HG02610 (cell line): ENCODE data around the gene SBNO2.
"Not testable (repeated sequence)": the region's sequence is repeated elsewhere in the genome, so short reads cannot be mapped to it uniquely, and the experiment has no call there.

Source experiments
- ATAC-seq: cut with Tn5 transposase; IDR thresholded peaks from one replicate; pipeline ENCODE4 v1.9.1; 2021; ENCODE audit warnings: mild to moderate bottlenecking, moderate library complexity; ENCODE audit not compliant: unreplicated experiment

SBNO2 gene

DNA sequence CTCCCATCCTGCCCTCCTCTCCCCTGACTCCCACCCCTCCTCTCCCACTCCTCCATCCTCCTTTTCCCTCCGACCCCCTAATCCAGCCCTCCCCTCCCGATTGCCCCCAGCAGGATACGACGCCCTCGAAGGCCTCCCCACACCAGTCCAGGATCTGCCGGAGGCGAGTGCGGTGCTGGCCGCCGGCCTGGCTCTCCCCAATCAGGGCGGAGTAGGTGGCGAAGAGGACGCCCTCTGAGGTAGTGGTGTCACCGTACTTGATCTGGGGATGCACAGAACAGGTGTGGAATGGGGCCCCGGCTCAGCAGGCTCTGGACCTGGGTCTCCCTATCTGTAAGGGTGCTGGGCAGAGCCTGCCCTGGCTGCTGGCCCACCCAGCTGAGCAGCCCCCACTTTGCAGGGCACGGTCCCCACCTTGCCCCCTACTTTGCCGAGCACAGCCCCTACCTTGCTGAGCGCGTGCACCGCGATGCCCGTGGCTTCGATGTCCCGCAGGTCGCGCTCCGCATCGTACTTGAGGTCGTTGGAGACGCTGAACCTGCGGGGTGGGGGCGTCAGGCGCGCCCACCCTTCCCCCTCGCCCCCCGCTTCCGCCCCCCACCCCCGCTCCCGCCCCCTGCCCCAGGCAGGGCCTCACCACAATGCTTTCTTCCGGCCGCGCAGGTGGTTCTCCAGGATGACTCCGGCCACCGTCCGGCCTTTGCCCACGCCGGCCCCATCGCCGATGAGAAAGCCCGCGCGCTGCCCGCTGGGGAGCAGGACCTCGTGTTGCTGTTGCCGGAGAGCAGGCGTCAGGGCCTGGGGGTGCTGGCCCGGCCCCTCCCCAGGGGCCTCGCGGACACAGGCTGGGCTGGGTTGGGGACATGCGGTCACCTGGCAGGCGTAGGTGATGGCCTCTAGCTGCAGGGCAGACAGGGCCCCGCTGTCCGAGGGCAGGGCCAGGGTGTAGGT is 51.8 kb downstream of the SBNO2 start:
- ATAC-seq: no peak

DNA sequence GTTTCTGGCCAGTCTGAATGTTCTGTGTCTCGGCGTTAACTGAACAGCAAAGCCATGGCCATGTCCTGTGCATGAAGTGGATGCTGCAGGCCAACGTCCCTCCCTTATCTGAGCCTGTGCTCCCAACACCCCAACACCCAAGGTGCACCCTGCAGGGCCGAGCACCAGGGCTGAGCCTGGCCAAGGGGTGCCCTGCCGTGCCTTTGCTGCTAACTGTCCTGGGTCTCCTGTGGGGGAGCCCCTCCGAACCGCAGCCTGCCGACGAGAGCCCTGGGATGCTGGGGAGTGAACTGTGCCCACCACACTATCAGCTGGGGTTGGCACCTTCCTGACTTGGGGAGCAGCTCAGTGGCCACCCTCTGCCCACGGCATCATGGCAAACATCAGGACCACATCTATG is 52.7 kb downstream of the SBNO2 start:
- ATAC-seq: no peak

DNA sequence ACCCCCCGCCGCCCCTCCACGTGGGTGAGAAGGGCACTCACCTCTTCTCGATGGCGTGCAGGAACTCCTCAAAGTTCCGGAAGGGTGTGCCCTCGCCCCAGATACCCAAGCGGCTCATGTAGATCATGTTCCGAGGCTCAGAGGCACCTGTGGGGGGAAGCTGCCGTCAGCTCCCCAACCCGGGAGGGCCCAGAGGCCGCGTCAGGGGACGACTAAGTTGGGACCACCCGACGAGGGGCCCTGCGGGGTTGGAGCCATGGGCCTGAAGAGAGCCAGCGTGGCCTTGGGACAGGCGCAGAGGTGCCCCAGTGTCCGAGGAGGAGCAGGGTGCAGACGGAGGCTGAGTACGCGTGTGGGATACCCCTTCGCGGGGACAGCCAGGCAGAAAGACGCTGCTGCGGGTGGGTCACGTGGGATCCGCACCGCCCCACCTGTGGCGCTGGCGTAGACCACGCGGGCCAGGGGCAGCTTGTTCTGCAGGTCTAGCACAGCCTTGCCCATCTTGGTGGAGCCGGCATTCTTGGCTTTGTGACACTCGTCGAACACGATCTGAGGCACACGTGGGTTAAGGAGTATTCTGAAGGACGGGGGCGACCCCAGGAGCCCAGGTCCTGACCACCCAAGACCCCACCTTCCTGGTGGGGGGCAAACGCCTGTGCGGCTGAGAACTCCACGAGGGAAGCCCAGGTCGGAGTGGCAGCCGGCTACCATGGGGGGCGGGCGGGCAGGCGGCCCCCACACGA is 54.4 kb downstream of the SBNO2 start:
- ATAC-seq: no peak

DNA sequence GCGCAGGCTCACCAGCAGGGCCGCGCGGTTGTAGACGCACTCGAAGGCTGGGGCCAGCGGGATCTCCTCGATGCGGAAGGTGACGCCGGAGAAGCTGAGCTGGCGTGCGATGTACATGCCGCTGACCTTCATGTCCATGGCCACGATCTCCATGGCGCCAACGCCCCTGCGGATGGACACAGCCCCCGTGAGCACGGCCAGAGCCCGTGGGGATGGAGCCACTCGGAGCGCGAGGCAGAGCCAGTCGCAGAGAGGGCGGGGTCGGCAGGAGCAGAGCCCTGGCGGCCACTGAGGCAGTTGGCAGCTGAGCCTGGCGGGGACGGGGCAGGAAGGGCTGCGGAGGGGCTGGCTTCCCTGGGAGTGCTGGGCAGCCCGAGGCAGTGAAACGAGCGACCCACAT is 55.1 kb downstream of the SBNO2 start:
- no peak for ATAC-seq

DNA sequence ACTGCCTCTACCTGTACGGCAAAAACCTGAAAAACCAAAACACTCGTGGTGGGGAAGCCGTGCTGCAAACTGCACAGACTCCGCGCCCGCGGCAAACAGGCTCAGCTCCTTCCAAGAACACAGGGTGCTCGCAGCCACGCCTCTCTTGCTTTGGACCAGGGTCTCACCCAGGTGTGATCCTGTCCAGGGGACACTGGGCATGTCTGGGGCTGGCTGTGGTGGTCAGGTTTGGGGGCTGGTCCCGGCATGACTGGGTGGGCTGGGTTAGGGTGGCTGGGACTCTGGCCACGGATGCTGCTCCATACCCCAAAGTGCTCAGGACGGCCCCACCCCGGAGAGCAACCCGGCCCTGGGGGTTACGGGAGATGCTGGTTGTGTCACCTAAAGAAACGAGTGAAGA is 56.4 kb downstream of the SBNO2 start:
- ATAC-seq: no peak

DNA sequence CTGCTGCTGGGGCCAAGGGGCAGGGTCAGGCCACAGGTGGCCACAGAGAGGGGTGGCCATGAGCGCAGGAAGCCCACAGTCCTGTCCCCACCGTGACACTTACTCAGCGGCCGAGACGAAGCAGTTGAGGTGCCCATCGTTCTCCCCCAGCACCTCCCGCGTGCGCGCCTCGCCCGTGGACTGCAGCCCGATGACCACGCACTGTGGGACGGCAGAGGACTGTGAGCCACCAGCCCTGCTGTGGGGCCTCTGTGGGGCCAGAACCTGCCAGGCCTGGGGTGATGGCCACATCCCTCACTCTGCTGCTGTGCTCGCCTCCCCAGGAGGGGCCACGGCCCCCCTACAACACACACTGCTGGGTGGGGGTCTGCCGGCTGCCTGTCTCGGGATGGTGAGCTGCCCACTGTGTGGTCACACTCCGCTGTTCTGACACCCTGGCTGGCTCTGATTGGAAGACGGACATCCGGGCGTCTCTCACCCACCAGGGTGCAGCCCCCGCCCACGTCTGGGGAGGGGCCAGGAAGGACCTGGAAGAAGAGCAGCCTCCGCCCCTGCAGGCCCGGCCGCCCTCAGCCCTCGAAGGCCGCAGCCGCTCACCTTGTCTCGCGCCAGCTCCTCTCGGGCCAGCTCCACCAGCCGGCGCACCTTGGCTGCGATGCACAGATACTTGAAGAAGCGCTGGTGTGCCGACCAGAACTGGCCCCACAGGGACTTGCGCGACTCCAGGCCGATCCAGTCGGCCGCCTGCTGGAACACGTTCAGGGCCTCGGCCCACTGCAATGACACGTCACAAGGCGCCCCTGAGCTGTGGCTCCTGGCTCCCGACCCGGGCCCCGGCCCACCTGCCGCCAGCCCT is 57.1 kb downstream of the SBNO2 start:
- no peak for ATAC-seq

DNA sequence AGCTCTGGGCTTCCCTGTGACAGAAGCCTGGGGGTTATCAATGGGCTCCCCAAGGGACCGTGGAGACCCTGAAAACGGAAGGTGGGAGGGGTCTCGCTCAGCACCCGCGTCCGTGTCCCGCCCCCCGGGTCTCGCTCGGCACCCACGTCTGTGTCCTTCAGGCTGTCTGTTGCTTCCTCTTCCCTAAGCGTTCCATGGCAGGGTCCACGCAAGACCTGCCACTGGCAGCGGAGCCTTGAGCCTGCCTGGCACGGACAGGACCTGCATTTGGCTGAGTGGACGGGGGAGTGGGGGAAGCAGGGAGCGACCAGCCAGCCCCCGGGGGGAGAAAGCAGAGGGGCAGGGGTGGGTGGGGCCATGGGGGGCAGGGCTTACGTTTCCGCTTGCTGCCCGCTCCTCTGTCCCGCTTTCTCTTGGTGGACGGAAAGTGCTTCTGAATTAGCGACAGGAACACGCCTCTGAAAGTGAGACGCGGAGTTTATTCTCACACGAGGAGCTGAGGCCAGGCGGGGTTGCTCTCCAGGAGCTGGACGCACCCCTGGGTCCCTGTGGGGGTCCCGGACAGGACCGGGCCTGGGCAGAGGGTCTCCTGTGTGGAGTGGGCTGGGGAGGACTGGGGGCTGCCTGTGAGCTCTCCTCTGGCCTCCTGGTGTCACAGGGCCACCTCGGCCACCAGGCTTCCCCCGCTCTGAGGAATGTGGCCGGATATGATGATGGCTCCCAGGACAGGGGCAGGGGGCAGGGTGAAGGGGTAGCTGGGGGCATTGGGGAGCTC is 58.2 kb downstream of the SBNO2 start:
- no peak for ATAC-seq

DNA sequence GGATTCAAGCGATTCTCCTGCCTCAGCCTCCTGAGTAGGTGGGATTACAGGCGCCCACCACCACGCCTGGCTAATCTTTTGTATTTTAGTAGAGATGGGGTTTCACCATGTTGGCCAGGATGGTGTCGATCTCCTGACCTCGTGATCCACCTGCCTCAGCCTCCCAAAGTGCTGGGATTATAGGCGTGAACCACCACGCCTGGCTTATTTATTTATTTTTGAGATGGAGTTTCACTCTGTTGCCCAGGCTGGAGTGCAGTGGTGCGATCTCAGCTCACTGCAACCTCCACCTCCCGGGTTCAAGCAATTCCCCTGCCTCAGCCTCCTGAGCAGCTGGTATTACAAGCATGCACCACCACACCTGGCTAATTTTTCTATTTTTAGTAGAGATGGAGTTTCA is 59.3 kb downstream of the SBNO2 start:
- not testable (repeated sequence) for ATAC-seq

DNA sequence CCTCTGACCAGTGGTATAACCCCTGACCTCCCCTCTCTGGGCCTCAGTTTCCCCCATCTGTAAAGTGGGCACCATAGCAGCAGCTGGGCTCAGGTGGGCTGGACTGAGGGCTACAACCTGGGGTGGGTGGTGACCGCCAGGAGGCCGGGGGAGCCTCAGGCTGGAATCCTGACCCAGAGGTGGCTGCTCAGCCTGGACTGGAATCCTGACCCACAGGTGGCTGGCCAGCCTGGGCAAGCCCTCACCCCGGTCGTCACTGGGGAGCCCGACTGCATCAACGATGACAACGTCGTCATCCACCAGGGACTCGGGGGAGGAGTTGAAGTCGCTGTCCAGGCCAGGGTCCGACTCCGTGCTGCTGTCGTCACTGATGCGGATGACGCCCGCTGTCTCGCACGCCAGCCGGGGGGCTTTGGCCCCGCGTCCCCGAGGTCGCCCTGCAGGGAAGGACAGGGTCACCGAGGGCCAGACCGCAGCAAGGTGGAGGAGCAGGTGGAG is 60.0 kb downstream of the SBNO2 start:
- no peak for ATAC-seq

DNA sequence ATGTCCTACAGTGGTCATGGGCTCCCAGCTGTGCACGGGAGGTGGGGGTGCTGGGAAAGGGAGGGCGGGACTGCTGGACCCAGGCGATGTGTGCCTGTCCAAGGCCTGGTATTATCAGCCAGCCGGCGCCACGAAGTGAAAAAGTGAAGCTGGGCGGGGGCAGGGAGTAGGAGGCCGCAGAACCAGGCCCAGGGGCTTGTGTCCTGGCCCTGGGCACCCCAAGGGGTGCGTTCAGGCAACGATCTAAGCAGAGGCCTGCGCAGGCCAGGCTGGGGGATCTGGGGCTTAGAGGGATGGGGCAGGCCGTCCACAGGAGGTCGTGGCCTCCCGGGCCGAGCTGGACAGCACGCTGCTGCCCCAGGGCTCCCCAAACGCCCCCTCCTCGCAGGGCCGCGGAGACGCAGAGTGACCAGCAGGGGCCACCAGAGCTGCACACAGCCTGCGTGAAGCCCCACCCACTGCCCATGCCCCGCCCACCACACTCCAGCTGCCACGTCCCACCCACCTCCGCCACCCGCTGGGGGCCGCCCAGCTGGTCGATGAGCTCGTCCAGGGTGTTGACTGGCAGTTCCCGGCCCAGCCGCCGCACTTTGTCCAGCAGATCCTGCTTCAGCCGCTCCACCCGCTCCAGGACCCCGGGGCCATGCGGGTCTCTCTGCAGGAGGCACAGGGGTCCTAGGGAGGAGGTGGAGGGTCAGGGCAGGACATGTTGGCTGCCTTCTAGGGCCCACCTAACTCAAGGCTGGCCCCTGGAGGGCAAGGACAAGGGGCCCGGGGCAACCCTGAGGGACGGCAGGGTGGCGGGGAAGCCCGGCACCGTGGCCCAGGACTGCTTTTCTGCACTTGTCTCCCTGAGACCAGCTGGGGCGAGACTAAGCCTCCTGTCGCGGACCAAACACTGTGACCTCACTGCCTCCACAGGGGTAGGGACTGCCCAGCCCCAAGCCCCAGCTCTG is 60.8 kb downstream of the SBNO2 start:
- no peak for ATAC-seq

DNA sequence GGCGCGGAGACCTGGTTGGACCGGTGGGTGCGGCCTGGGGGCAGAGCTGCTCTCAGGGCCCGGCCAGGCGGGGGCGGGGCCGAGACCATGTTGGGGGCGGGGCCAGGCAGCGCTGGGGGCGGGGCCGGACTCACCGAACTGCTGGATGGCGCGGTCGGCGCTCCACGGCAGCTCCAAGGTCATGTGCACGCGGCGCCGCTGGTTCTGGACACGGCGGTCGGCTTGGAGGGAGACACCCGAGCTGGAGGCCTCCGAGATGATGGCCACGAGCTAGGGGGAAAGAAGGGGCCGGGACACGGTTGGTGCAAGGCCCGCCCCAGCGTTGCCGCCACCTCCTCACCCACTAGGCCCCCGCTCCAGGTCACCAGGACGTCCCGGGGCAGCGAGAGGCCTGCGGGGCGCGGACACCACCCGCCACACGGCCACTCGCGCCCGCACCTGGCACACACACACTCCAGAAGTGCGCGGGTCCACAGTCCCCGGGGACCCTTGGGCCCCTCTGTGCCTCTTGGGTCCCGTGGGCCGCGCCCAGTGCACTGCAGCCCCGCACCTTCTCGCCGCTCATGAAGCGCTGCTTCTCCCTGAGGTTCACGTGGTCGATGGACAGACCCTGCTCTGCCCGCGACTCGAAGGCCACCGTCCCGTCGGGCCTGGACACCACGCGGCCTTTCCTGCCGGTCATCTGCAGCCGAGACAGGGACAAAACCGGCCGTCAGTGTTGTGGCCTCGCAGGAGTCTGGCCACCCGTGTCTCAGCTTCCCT is 61.6 kb downstream of the SBNO2 start:
- ATAC-seq: no peak

DNA sequence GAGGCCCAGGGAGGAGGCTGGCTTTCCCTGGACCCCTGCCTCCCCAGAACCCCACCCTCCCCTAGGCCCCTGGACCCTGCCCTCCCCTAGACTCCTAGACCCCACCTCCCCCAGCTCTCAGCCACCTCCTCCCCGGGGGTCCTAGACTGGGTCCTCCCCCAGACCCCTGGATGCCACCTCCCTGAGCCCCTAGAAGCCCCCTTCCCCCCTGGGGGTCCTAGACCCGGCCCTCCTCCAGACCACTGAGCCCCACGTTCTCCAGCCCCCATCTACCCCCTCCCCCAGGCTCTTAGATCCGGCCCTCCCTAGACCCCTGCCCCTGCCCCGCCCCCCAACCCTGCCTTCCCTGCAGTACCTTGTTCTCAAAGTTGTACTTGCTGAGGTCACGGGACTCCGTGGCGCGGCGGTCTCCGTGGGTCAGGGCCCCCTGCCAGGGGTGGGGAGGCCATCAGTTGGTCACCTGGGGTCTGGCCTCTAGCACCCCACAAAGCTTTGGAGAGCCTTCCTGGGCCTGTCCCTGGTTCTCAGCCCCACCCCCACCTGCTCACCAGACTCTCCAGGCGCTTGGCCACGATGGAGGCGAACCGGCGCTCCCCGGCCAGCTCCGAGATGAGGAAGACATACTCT is 62.3 kb downstream of the SBNO2 start:
- ATAC-seq: no peak

DNA sequence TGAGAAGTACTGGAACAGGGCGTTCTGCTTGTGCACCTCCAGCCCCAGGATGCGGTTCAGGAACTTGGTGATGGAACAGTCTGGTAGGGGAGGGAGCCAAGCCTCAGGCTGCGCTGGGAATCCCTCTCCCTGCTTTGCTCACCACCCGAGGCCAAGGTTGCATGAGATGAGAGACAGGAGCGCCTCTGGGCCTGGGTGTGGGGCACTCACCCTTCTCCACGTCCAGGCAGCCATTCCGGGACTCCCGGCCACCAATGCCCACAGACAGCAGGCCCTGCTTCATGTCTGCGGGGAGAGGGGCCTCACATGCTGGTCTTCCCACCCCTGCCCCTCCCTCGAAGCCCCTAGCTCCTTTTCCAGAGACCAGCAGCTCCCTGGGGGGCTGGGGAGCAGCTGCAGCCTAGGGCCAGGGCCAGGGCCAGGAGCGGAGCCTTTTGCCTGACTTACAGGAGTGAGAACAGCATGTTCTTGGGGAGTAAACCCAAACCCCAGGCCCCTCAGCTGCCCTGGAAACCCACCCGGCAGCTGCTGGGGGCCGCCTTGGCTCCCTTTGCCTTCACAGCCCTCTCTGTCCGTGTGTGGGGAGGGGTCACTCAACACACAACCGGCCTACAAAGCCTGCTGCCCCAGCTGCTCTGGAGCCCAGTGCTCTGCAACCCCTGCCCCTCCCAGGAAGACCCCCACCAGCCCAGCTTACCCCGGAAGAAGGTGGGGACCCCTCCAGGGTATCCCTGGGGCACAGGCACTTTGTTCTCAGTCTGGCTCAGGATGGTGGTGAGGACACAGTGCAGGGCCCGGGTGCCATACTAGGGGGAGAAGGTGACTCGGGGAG is 63.0 kb downstream of the SBNO2 start:
- no peak for ATAC-seq

DNA sequence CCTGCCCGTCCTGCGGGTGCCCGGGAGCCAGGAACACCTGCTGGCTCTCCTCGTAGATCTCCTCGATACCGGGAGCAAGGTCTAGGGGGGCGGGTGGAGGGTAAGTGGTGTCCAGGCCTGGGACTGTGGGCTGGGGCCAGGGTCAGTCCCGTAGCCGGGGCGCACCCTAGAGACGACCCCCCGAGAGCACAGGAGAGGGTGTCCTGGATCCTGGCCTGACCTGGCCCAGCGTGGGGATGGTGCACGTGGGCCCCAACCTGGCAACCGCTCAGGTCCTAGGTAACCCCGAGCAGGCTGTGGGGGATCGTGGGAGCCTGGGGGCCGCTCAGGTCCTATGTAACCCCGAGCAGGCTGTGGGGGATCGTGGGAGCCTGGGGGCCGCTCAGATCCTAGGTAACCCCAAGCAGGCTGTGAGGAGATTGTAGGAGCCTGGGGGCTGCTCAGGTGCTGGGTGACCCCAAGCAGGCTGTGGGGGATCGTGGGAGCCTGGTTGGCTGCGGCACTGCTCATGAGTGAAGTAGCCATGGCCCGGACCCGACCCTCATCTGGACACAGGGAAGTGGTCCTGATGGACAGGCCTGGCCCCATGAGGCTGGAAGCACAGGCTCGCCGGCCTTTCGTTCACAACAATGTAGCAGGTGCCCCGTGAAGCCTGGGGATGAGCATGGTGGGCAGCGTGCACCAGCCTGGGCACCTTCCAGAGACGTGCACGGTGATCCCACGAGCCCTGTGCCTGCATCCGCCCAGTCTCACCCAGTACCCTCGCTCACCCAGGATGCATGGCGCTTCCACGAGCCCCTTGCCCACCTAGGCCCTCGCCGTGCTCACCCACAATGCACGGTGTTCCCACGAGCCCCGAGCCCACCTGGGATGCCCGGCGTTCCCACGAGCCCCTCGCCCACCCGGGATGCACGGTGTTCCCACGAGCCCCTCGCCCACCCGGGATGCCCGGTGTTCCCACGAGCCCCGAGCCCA is 64.1 kb downstream of the SBNO2 start:
- no peak for ATAC-seq

DNA sequence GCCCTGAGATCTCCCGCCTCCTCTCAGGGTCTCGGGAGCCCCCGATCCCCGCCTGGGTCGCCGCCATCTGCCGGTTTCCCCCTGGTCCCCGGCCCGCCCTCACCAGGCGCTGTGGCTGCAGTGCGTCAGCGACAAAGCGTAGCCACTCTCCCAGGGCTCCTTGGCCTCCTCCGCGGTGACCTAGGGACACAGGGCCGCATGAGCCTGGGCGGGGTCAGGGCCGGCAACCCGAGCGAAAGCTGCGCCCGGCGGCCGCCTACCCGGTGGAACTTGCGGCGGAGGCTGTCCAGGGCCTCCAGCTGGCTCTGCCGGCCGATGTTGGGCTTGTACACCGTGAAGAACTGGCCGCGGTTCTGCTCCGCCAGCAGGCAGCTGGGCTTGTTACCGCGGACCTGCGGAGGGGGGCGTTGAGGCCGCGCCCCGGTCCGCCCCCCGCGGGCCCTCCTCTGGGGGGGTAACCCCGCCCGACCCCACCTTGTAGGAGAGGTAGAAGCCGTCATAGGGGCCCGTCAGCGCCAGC is 65.0 kb downstream of the SBNO2 start:
- no peak for ATAC-seq
